ENCODE results near the gene DGKZ.

DGKZ gene

GRCh38 chr11:46345131-46345597 lies 2.1 kb upstream of the DGKZ start:
- Histone ChIP-seq H3K9ac (ENCODE audit: low read length) (no peak overlapping the region), H3K4me1 (ENCODE audit: insufficient read depth, low read length, severe bottlenecking) (peaks cover 31% of the 10 kb centered on the region), H3K9me3 (ENCODE audit: low read length) (no peaks in the 10 kb centered on the region), H2AFZ (ENCODE audit: low read length) (no peak overlapping the region), H3K4me2 (ENCODE audit: low read length) (0 out of 2 replicates have a peak overlapping the region, but pooled peaks have one; percentile 15), H3K79me2 (ENCODE audit: insufficient read depth, low read length) (no peaks in the 10 kb centered on the region), H3K9me2 (ENCODE audit: low read depth, low read length) (no peaks in the 10 kb centered on the region), H3K36me3 (ENCODE audit: insufficient read depth, low read length) (no peaks in the 10 kb centered on the region), H3F3A (ENCODE audit: insufficient read depth, low read length) (no peaks in the 10 kb centered on the region), H3K4me3 (ENCODE audit: low read depth, low read length, poor library complexity, severe bottlenecking) (no peak overlapping the region), H3K27ac (ENCODE audit: low read depth, low read length, poor library complexity, severe bottlenecking) (no peak overlapping the region), H3K27me3 (ENCODE audit: insufficient read depth, low read length) (peaks cover 6% of the 10 kb centered on the region), H4K20me1 (ENCODE audit: insufficient read depth, low read length) (no peaks in the 10 kb centered on the region)
- TF ChIP-seq CTCF (IDR thresholded peaks at IDR 0.05; ENCODE audit: low read length) = no peak
- no peak for TF ChIP-seq EZH2 (IDR thresholded peaks at IDR 0.05; ENCODE audit: borderline replicate concordance, low read length)

GRCh38 chr11:46345881-46346484 lies 1.3 kb upstream of the DGKZ start:
- H3K27me3 ChIP-seq (ENCODE audit: insufficient read depth, low read length) = peaks cover 6% of the 10 kb centered on the region
- no peaks in the 10 kb centered on the region for H4K20me1 ChIP-seq (ENCODE audit: insufficient read depth, low read length)
- H3K4me2 ChIP-seq (ENCODE audit: low read length) = no peak overlapping the region
- H3K4me1 ChIP-seq (ENCODE audit: insufficient read depth, low read length, severe bottlenecking) = peaks cover 36% of the 10 kb centered on the region
- no peaks in the 10 kb centered on the region for H3K36me3 ChIP-seq (ENCODE audit: insufficient read depth, low read length)
- H3K79me2 ChIP-seq (ENCODE audit: insufficient read depth, low read length) = no peaks in the 10 kb centered on the region
- no peaks in the 10 kb centered on the region for H3K9me3 ChIP-seq (ENCODE audit: low read length)
- no peak overlapping the region for H3K27ac ChIP-seq (ENCODE audit: low read depth, low read length, poor library complexity, severe bottlenecking)
- no peaks in the 10 kb centered on the region for H3F3A ChIP-seq (ENCODE audit: insufficient read depth, low read length)
- H3K4me3 ChIP-seq (ENCODE audit: low read depth, low read length, poor library complexity, severe bottlenecking) = no peak overlapping the region
- no peak overlapping the region for H3K9ac ChIP-seq (ENCODE audit: low read length)
- no peaks in the 10 kb centered on the region for H3K9me2 ChIP-seq (ENCODE audit: low read depth, low read length)
- H2AFZ ChIP-seq (ENCODE audit: low read length) = no peak overlapping the region
- TF ChIP-seq EZH2 (IDR thresholded peaks at IDR 0.05; ENCODE audit: borderline replicate concordance, low read length) = no peak
- no peak for TF ChIP-seq CTCF (IDR thresholded peaks at IDR 0.05; ENCODE audit: low read length)

- Histone ChIP-seq H3K36me3 (ENCODE audit: insufficient read depth, low read length) (no peaks in the 10 kb centered on the region), H2AFZ (ENCODE audit: low read length) (no peak overlapping the region), H3K27me3 (ENCODE audit: insufficient read depth, low read length) (peaks cover 6% of the 10 kb centered on the region), H3K4me1 (ENCODE audit: insufficient read depth, low read length, severe bottlenecking) (peaks cover 54% of the 10 kb centered on the region), H3K79me2 (ENCODE audit: insufficient read depth, low read length) (no peaks in the 10 kb centered on the region), H3F3A (ENCODE audit: insufficient read depth, low read length) (no peaks in the 10 kb centered on the region), H3K27ac (ENCODE audit: low read depth, low read length, poor library complexity, severe bottlenecking) (peak overlapping the region; percentile 68), H3K4me3 (ENCODE audit: low read depth, low read length, poor library complexity, severe bottlenecking) (peak overlapping the region; percentile 91), H3K4me2 (ENCODE audit: low read length) (peak overlapping the region; percentile 94), H4K20me1 (ENCODE audit: insufficient read depth, low read length) (no peaks in the 10 kb centered on the region), H3K9ac (ENCODE audit: low read length) (peak overlapping the region; percentile 92), H3K9me3 (ENCODE audit: low read length) (no peaks in the 10 kb centered on the region), H3K9me2 (ENCODE audit: low read depth, low read length) (no peaks in the 10 kb centered on the region)
- TF ChIP-seq CTCF (IDR thresholded peaks at IDR 0.05; ENCODE audit: low read length) = no peak
- no peak for TF ChIP-seq EZH2 (IDR thresholded peaks at IDR 0.05; ENCODE audit: borderline replicate concordance, low read length)
Observed at GRCh38 chr11:46347637-46348311, 511 bp downstream of the DGKZ start.
